AG09319 (cell line): Measurements from ENCODE around the gene SPRYD3.
"Not testable (repeated sequence)": the region's sequence is repeated elsewhere in the genome, so short reads cannot be mapped to it uniquely, and the experiment has no call there.

ENCODE experiments used
- DNase-seq: peaks from one replicate; pipeline ENCODE4 v3.0.0-alpha.2; 2010; ENCODE audit warnings: low read depth; ENCODE audit errors: extremely low read depth
- TF ChIP-seq, protein P1 (sequence below): IDR thresholded peaks from 2 replicates; pipeline ENCODE4 v1.5.1; 2011; ENCODE audit warnings: low read depth, mild to moderate bottlenecking, inconsistent platforms, low read length, moderate library complexity

The SPRYD3 gene

DNA sequence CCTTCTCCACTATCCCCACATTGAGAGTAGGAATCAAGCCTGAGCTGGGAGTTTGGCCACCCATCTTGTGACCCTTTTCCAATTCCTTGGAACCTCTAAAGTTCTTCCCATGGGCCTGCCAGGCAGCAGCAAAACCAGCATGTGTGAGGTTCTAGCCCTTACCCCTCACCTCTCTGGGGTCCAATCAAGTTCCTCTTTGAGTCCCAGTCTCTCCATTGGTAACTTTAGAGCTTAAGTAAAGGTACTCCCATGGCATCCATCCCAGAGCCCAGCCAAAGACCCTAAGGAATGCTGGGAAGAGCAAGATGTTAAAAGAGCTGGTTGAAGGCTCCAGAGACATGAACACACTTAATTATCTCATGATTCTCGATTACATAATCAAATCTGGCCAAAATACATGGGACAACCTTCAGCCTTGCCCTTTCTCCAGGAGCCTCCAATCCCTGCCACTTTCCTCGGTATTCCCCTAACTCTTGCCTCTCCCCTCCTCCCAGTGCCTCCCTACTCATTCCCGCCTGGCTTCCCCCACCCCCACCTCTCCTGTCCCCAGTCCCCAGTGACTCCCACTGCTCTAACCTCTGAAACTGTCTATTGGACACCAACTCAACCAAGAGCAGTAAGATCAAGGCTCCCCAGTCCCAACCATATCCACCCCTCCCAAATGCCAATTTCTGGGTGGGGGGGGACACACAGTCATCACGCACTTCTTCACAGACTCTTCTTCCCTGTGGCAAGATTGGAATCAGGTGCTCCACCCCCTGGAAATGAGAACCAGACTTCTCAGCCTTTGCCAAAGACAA lies 34.1 kb downstream of the SPRYD3 start:
- no peak for DNase-seq
- TF ChIP-seq, protein P1, sequence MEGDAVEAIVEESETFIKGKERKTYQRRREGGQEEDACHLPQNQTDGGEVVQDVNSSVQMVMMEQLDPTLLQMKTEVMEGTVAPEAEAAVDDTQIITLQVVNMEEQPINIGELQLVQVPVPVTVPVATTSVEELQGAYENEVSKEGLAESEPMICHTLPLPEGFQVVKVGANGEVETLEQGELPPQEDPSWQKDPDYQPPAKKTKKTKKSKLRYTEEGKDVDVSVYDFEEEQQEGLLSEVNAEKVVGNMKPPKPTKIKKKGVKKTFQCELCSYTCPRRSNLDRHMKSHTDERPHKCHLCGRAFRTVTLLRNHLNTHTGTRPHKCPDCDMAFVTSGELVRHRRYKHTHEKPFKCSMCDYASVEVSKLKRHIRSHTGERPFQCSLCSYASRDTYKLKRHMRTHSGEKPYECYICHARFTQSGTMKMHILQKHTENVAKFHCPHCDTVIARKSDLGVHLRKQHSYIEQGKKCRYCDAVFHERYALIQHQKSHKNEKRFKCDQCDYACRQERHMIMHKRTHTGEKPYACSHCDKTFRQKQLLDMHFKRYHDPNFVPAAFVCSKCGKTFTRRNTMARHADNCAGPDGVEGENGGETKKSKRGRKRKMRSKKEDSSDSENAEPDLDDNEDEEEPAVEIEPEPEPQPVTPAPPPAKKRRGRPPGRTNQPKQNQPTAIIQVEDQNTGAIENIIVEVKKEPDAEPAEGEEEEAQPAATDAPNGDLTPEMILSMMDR, result no peak

DNA sequence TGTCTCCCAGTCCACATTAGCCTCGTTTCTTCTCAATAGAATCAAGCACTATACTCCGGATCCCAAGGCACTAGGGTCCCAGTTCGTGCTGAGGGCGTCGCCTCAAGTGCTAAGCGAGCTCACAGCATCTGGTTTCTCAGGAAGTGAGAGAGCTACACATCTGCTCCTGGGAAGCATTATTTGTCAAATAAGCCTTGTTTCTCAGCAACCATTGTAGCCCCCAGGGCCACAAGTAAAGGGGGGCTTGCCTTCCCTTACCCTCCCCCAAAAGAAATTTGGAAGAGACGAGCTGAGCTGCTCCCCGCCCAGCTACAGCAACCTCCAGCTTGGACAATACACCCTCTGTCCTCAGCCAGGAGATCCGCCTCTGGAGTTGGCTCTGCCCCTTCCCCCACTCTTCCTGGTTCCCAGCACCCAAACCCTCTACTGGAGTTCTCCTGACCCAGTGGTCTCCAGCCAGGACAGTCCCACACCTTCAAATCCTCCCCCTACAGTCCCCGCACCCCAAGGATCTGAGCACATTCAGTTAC lies 35.1 kb downstream of the SPRYD3 start:
- DNase-seq, result no peak
- TF ChIP-seq, protein P1, result no peak

DNA sequence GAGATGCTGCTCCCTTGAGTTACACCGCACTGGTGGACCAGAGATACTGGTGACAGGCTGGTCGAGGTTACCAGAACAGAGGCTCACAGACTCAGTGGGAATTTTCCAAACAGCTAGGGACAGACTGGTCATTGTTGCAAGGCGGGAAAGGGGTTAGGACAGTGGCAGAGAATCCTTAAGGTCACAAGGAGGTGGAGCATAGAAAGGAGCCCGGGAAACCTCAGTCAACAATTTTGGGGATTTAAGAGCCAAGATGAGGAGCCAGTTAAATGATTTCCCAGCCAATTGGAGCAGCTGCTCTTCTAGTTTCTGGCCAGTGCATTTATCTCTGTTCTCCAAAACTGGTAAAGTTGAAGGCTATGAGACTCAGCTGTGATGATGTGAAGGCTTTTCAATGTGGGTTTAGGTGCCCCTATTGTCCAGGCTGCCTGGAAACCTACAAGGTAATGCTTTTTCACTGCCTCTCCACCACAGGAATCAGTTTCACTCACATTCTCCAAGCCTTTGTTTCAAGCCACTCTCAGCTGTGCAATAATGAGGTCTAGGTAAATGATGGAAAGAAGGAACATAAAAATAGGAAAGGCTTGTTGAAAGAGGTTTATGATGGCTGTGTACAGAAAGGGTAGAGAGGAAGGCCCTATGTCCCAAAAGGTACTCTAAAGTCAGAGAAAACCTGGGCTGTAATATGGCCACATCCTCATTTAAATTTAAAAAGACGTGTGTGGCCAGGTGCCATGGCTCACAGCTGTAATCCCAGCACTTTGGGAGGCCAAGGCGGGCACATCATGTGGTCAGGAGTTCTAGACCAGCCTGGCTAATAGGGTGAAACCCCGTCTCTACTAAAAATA lies 36.4 kb downstream of the SPRYD3 start:
- DNase-seq, result no peak
- TF ChIP-seq, protein P1, result no peak

DNA sequence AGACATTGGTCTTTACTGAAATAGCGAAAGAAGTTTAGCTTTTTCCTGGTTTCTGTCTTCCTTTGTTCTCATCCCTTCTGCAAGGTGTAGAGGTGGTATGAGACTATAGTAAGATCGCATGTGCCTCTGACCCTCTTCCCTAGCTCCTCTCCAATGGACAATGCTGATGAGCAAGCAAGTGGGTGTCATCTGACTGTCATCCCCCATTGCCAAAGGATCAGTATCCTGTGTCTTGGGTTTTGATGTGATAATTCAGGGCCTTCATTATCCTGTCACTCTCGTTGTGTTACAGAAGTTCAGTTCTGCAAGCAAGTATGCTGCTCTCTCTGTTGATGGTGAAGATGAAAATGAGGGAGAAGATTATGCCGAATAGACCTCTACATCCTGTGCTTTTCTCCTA lies 39.3 kb downstream of the SPRYD3 start:
- DNase-seq, result no peak
- TF ChIP-seq, protein P1, result no peak

DNA sequence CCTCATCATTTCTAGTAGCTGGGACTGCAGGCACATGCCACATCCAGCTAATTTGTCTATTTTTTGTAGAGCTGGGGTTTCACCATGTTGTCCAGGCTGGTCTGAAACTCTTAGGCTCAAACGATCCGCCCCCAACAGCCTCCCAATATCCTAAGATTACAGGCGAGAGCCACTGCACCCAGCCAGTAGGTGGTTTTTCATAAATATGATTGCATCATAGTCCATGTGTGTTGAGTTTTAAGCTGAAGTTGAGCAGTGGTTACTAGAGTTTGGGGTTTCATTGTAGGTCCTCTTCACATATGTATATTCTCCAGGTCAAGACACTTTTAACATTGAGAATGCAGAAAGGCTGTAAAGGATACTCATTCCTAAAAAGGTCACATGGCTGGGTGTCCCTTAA lies 42.4 kb downstream of the SPRYD3 start:
- DNase-seq, result no peak
- TF ChIP-seq, protein P1, result no peak

DNA sequence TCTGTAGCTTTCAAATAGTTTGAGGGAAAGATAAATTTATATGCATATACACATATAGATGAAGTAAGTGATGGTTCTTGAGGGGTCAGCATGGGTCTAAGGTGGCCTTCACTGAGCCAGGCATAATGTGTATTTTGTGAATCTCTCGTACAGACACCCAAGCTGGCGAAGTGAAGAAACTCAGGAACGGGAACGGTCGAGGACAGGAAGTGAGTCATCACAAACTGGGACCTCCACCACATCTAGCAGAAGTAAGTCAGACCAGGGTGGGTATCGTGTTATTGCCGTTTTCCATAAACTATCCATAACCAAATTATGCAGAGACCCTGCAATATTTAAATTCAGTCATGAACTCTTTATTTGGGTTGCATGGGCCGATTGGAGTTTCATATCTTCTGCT lies 44.7 kb downstream of the SPRYD3 start:
- TF ChIP-seq, protein P1, result no peak
- no peak for DNase-seq

DNA sequence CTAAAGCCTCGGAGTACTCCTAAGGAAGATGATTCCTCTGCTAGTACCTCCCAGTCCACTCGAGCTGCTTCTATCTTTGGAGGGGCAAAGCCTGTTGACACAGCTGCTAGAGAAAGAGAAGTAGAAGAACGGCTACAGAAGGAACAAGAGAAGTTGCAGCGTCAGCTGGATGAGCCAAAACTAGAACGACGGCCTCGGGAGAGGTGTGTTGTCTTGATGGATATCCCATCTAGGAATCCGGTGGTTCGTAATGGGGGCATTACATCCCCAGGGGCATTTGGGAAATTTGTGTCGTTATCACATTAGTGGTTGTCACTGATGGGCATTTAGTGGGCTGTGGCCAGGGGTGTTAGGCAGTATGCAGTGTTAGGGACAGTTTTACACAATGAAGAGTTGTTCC lies 45.4 kb downstream of the SPRYD3 start:
- not testable (repeated sequence) for DNase-seq
